Measurements from ENCODE around the gene ECPAS.

DNA sequence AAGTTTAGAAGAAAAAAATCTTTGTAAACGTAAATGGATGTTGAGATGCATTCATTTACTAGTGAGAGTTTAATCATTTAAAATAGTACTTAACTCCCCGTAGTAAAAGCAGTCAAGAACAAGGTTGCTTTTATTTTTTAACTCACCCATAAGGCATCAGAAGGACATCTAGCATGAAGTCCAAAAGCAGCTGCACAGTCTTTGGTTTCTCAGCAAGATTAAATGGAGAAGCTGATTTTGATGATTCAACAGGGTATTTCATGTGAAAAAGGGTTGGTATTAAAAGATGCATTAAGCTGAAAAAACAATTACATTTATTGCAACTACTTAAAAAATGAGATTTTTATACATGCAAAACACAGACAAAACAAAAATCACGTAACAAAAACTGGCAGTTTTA, 44.0 kb downstream of the ECPAS start:
- TF ChIP-seq, protein P1, sequence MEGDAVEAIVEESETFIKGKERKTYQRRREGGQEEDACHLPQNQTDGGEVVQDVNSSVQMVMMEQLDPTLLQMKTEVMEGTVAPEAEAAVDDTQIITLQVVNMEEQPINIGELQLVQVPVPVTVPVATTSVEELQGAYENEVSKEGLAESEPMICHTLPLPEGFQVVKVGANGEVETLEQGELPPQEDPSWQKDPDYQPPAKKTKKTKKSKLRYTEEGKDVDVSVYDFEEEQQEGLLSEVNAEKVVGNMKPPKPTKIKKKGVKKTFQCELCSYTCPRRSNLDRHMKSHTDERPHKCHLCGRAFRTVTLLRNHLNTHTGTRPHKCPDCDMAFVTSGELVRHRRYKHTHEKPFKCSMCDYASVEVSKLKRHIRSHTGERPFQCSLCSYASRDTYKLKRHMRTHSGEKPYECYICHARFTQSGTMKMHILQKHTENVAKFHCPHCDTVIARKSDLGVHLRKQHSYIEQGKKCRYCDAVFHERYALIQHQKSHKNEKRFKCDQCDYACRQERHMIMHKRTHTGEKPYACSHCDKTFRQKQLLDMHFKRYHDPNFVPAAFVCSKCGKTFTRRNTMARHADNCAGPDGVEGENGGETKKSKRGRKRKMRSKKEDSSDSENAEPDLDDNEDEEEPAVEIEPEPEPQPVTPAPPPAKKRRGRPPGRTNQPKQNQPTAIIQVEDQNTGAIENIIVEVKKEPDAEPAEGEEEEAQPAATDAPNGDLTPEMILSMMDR (IDR thresholded peaks at IDR 0.05; ENCODE audit: poor library complexity): no peak
- no peak for TF ChIP-seq EZH2 (IDR thresholded peaks at IDR 0.05; ENCODE audit: borderline replicate concordance)
- TF ChIP-seq EZH2phosphoT487 (IDR thresholded peaks at IDR 0.05; ENCODE audit: low read depth, severe bottlenecking, unreplicated experiment): no peak
